ENCODE measurements around the gene CUTA. TPM values are rescaled to one million over a fixed set of nuclear protein-coding genes. Genes with fewer than 3 reads are reported as not detected.
A peak's percentile ranks its signal among the peaks of the same experiment; 100 is the strongest.

Gene CUTA
- total RNA-seq, 1 donor from 2014 or later = 264 TPM

DNA sequence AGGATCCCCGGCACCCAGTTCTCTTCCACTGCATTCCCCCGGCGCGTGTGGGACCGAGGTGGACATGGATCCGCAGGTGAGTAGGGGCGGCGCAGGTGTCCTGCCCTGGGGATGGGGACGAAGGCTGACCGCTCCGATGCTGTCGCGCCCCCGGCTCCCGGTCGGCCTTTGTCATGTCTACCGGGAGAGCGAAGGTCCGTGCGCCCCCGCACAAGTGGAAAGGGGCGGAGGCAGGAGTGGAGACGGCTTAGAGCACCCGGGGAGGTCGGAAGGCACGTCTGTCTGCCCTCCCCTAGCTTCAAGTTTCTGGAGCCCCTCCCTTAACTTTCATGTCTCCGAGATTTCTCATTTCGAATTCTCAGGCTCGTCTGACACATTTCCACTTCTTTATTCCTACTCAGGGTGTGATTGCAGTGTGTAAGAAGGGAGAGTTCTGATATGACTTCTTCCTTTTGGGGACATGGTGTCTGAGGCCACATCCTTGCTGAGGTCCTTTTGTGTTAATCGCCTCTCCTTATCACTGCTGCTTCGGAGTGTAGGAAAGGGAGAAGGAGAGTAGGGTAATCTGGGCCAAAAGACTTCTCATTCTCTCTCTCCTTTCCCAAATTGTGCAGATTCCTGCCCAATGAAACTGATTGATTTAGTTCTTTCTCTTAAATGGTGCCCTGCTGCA, 25.8 kb downstream of the CUTA start:
- TF ChIP-seq, protein P1, sequence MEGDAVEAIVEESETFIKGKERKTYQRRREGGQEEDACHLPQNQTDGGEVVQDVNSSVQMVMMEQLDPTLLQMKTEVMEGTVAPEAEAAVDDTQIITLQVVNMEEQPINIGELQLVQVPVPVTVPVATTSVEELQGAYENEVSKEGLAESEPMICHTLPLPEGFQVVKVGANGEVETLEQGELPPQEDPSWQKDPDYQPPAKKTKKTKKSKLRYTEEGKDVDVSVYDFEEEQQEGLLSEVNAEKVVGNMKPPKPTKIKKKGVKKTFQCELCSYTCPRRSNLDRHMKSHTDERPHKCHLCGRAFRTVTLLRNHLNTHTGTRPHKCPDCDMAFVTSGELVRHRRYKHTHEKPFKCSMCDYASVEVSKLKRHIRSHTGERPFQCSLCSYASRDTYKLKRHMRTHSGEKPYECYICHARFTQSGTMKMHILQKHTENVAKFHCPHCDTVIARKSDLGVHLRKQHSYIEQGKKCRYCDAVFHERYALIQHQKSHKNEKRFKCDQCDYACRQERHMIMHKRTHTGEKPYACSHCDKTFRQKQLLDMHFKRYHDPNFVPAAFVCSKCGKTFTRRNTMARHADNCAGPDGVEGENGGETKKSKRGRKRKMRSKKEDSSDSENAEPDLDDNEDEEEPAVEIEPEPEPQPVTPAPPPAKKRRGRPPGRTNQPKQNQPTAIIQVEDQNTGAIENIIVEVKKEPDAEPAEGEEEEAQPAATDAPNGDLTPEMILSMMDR (IDR thresholded peaks at IDR 0.05; ENCODE audit: unreplicated experiment) = no peak
- Mint-ChIP-seq H3K4me1 (ENCODE audit: low read depth) (peaks cover 27% of the 10 kb centered on the region), H3K4me3 (ENCODE audit: low read depth) (peak overlapping the region; percentile 90)

DNA sequence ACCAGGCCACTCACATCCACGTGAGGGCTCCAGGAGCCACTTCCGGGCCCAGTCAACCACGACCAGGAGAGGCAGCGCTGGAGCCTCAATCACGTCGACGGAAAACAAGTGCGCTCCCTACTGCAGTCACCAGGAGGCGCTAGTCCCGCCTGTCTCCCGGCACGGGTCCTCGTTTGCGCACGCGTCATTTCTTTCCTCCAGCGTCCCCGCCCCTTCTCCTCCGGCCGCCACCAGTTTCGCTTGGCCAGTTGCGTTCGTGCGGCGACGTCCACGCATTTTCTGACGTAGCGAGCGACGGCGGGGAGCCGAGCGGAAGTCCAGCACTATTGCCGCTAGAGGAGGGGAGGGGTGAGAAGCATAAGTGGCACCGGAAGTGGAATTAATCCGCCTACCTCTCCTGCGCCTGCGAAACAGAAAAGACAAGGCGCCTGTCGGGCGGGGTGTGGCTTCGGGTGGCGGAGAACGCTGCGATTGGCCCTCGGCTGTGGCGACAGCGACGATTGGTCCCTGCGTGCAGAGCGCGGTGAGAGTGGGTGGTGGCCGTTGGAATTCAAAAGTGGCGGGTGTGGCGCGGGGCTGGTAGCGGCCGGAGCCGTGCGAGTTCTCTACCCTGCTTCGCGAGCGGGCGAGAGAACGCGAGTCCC, 26.5 kb downstream of the CUTA start, which contains the start of gene KIFC1:
TSS of gene KIFC1 (plus strand) at position 546 of the 644 bp plus-strand sequence. CDS start 163 bp downstream, outside the sequence.
- peaks cover 27% of the 10 kb centered on the region for H3K4me1 Mint-ChIP-seq (ENCODE audit: low read depth)
- peak within 1 kb of the TSS; percentile 95 for H3K27ac Mint-ChIP-seq
- peak within 1 kb of the TSS; percentile 90 for H3K4me3 Mint-ChIP-seq (ENCODE audit: low read depth)
- peaks cover 1% of the 10 kb centered on the region for H3K36me3 Mint-ChIP-seq (ENCODE audit: insufficient read depth)
- no peaks in the 10 kb centered on the region for H3K9me3 Mint-ChIP-seq (ENCODE audit: low read depth)
- no peaks in the 10 kb centered on the region for H3K27me3 Mint-ChIP-seq
- DNase-seq (ENCODE audit: low spot score, unreplicated experiment) = peak; percentile 99
- TF ChIP-seq, protein P1 (IDR thresholded peaks at IDR 0.05; ENCODE audit: unreplicated experiment) = peak; percentile 99

More for the DNA sequence above, 25.8 kb downstream of the CUTA start:
- Mint-ChIP-seq H3K9me3 (ENCODE audit: low read depth) (no peaks in the 10 kb centered on the region), H3K27me3 (no peaks in the 10 kb centered on the region), H3K27ac (peak overlapping the region; percentile 95), H3K36me3 (ENCODE audit: insufficient read depth) (peaks cover 1% of the 10 kb centered on the region)
- DNase-seq (ENCODE audit: low spot score, unreplicated experiment) = no peak

DNA sequence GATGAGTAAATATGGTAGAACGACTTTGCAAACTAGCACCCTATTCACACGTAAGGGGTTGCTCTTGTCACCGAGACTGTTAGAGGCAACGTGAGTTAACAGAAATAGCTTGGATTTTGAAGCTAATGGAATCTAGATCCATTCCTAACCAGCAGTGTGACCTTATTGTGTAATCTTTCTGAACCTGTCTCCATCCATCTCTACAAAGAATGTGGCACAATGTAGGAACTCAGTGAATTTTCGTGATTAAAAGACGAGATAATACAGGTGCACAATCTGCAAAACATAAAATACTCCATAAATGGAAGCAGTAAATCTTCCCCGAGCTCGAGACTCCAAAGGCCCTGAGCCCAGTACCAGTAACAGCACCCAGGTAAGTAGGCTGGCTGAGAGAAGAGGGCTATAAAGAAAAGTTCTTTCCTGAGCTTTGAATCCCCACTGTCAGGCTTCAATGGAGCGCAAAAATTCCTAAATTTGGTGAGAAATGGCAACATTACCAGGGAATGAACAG, 27.1 kb downstream of the CUTA start:
- Mint-ChIP-seq H3K4me3 (ENCODE audit: low read depth) (peak overlapping the region; percentile 90), H3K27ac (peak overlapping the region; percentile 95), H3K9me3 (ENCODE audit: low read depth) (no peaks in the 10 kb centered on the region), H3K27me3 (no peaks in the 10 kb centered on the region), H3K36me3 (ENCODE audit: insufficient read depth) (peaks cover 1% of the 10 kb centered on the region), H3K4me1 (ENCODE audit: low read depth) (peaks cover 27% of the 10 kb centered on the region)
- TF ChIP-seq, protein P1 (IDR thresholded peaks at IDR 0.05; ENCODE audit: unreplicated experiment) = no peak
- no peak for DNase-seq (ENCODE audit: low spot score, unreplicated experiment)

DNA sequence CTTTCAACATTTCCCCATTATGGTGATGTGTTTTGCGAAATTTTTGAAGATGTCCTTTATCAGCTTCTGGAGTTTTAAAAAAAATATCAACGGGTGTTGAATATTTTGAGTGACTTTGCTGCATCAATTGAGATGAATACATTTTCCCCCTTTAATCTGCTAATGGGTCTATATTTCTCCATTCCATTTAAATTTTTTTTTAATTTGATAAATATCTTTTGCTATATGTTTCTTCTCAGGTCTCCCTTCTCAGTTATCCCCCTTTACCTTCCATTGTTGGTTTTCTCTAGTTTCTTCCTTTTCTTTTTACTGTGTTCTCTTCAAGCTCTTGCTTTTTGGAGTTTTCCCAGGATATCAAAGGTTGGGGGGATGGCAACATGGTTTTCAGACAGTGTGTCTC, 27.7 kb downstream of the CUTA start:
- TF ChIP-seq, protein P1 (IDR thresholded peaks at IDR 0.05; ENCODE audit: unreplicated experiment) = no peak
- Mint-ChIP-seq H3K27me3 (no peaks in the 10 kb centered on the region), H3K4me1 (ENCODE audit: low read depth) (peaks cover 24% of the 10 kb centered on the region), H3K36me3 (ENCODE audit: insufficient read depth) (peaks cover 1% of the 10 kb centered on the region), H3K4me3 (ENCODE audit: low read depth) (no peak overlapping the region), H3K27ac (peak overlapping the region; percentile 95), H3K9me3 (ENCODE audit: low read depth) (no peaks in the 10 kb centered on the region)
- no peak for DNase-seq (ENCODE audit: low spot score, unreplicated experiment)

DNA sequence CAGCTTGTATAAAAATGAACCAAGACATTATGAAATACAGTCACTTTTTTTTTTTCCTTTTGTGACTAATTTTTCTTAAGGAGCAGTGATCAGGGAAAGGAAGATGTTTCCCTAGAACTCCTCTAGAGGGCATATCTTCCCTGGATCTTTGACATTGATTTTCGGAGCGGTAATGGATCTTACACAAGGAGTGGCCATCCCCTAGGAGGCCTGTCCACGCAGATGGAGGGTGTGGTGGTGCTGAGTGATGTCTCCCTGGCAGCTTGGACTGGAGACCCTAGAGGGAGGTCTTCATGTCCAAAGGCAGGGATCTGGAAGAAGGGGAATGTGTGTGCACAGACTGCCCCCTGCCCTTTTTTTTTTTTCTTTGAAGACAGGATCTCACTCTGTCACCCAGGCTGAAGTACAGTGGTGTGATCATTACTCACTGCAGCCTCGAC, 33.3 kb downstream of the CUTA start:
- no peaks in the 10 kb centered on the region for H3K9me3 Mint-ChIP-seq (ENCODE audit: low read depth)
- no peak for DNase-seq (ENCODE audit: low spot score, unreplicated experiment)
- TF ChIP-seq, protein P1 (IDR thresholded peaks at IDR 0.05; ENCODE audit: unreplicated experiment) = peak; percentile 32

More for the DNA sequence above, 33.3 kb downstream of the CUTA start:
- Mint-ChIP-seq H3K36me3 (ENCODE audit: insufficient read depth) (no peaks in the 10 kb centered on the region), H3K27me3 (no peaks in the 10 kb centered on the region), H3K4me3 (ENCODE audit: low read depth) (no peak overlapping the region), H3K27ac (no peak overlapping the region), H3K4me1 (ENCODE audit: low read depth) (peaks cover 2% of the 10 kb centered on the region)
